Motor neuron (in vitro differentiated cells): ENCODE measurements around the gene DGCR8. TPM values are rescaled to one million over a fixed set of nuclear protein-coding genes. Genes with fewer than 3 reads are reported as not detected.

ENCODE experiments used
- ATAC-seq, 8 experiments: fragments of 200-7000 bp; cut with Tn5 transposase; replicated peaks in 6 of 8; 2 replicates each; pipeline ENCODE4 v1.8.0; 2021; ENCODE audit warnings: mild to moderate bottlenecking in 8 of 8, moderate library complexity in 8 of 8
- H3K27ac ChIP-seq, 2 donors: fragments of 250-450 bp; sonication (Bioruptor Pico); 2 replicates each; pipeline ENCODE4 v1.9.0; 2021; ENCODE audit warnings: antibody characterized with exemption in 2 of 2, mild to moderate bottlenecking in 2 of 2, moderate library complexity in 1 of 2
- H3K4me1 ChIP-seq, 2 donors: fragments of 250-450 bp; sonication (Bioruptor Pico); replicated peaks in 1 of 2; 2 replicates each; pipeline ENCODE4 v1.6.1; 2021; ENCODE audit warnings: antibody characterized with exemption in 2 of 2, mild to moderate bottlenecking in 2 of 2, moderate library complexity in 1 of 2
- H3K4me3 ChIP-seq, 5 donors: fragments of 250-450 bp; sonication (Bioruptor Pico); 2 replicates each; pipeline ENCODE4 v1.9.0; 2021; ENCODE audit warnings: antibody characterized with exemption in 5 of 5, mild to moderate bottlenecking in 5 of 5, moderate library complexity in 4 of 5
- WGBS, 10 experiments: fragments of 450-650 bp; shearing (Covaris generic); methylation state at CpG; one replicate each; pipeline ENCODE4 v1.0.0; 2022; 5-methylcytosine and 5-hydroxymethylcytosine counted together
- in situ Hi-C, 9 experiments: fragments of 400-800 bp; cut with MboI; loops; one replicate each; pipeline ENCODE4 v1.15.0; 2021; ENCODE audit warnings: low sequenced_read_pairs in 9 of 9, low pct_unique_long_range_greater_than_20kb in 2 of 9; ENCODE audit not compliant: unreplicated experiment in 9 of 9
- total RNA-seq, 8 experiments: library from RNA; unstranded; fragments of 300-600 nt; gene quantifications; 2 replicates each; pipeline versions ENCODE4 v1.2.3 to v1.2.4, GENCODE V29; 2022

The DGCR8 gene
- total RNA-seq, 8 experiments from 2014 or later: 10.9 to 51.6 (median 20.2) TPM

GRCh38 chr22:20112623-20113511 is 32.8 kb downstream of the DGCR8 start:
- no peak overlapping the region for H3K4me3 ChIP-seq
- peaks cover 6 to 7% of the 10 kb centered on the region in 2 donors for H3K4me1 ChIP-seq
- in situ Hi-C loops: no loop called here
- WGBS, 10 experiments: 80 to 100% (median 92%) methylated on average over 1 to 10 of the region's 26 CpGs; no CpG with 5 or more reads in 7 of the 10 experiments
- peak overlapping the region in 1 of 2 donors; percentile 49 for H3K27ac ChIP-seq
- ATAC-seq: no peak

- Histone ChIP-seq H3K27ac (peak overlapping the region in 1 of 2 donors; percentile 8), H3K4me1 (peaks cover 10 to 11% of the 10 kb centered on the region in 2 donors), H3K4me3 (no peak overlapping the region)
- ATAC-seq: no peak
- in situ Hi-C loops: no loop called here
- 76 to 100% (median 90%) methylated on average over 1 to 5 of the region's 19 CpGs; no CpG with 5 or more reads in 7 of the 10 experiments for WGBS, 10 experiments
These were observed 33.7 kb downstream of the DGCR8 start for GRCh38 chr22:20113551-20114310.

- H3K4me3 ChIP-seq: no peak overlapping the region
- no peak for ATAC-seq
- in situ Hi-C loops: no loop called here
- H3K27ac ChIP-seq: peak overlapping the region in 1 of 2 donors; percentile 95
- peaks cover 16 to 17% of the 10 kb centered on the region in 2 donors for H3K4me1 ChIP-seq
- WGBS, 10 experiments: 79 to 100% (median 93%) methylated on average over 2 to 16 of the region's 36 CpGs; no CpG with 5 or more reads in 3 of the 10 experiments
These were observed 34.8 kb downstream of the DGCR8 start for GRCh38 chr22:20114506-20115475.

GRCh38 chr22:20115691-20116375 is 35.8 kb downstream of the DGCR8 start, which contains the start of gene RANBP1:
Gene RANBP1, plus strand, starts transcription at chr22:20116104. Its CDS starts 81 bp downstream, at chr22:20116185.
- in situ Hi-C loops: no loop called here
- peaks cover 16 to 17% of the 10 kb centered on the region in 2 donors for H3K4me1 ChIP-seq
- 60 to 90% (median 80%) methylated on average over 1 to 14 of the region's 30 CpGs; no CpG with 5 or more reads in 5 of the 10 experiments for WGBS, 10 experiments

GRCh38 chr22:20116376-20116950 is 36.4 kb downstream of the DGCR8 start:
- ATAC-seq: peak in 4 of 8 experiments; percentile 9 to 35 (median 15)
- 26% methylated on average over 9 of the region's 27 CpGs; no CpG with 5 or more reads in 9 of the 10 experiments for WGBS, 10 experiments
- Histone ChIP-seq H3K4me1 (peaks cover 16 to 17% of the 10 kb centered on the region in 2 donors), H3K4me3 (peak overlapping the region; percentile 69 to 74 (median 73)), H3K27ac (peak overlapping the region; percentile 89 to 95)
- in situ Hi-C loops: no loop called here

More at GRCh38 chr22:20115691-20116375, 35.8 kb downstream of the DGCR8 start, which contains the start of gene RANBP1:
- peak within 1 kb of the TSS; percentile 89 to 95 for H3K27ac ChIP-seq
- H3K4me3 ChIP-seq: peak within 1 kb of the TSS; percentile 69 to 74 (median 73)
- ATAC-seq: no peak

- 1 to 2% methylated on average over 15 to 28 of the region's 88 CpGs; no CpG with 5 or more reads in 8 of the 10 experiments for WGBS, 10 experiments
- ATAC-seq: peak; percentile 81 to 89 (median 85)
- in situ Hi-C loops: no loop called here
These were observed 37.1 kb downstream of the DGCR8 start, which contains the start of gene TRMT2A for GRCh38 chr22:20116951-20117632. Gene TRMT2A, minus strand, starts transcription at chr22:20117226. Its CDS starts 320 bp downstream, at chr22:20116906.

GRCh38 chr22:20117633-20118299 is 37.7 kb downstream of the DGCR8 start:
- Histone ChIP-seq H3K27ac (peak overlapping the region; percentile 71 to 95), H3K4me1 (peaks cover 16 to 17% of the 10 kb centered on the region in 2 donors), H3K4me3 (peak overlapping the region; percentile 53 to 74 (median 73))
- in situ Hi-C loops: no loop called here
- WGBS, 10 experiments: 0% methylated on average over 1 to 12 of the region's 66 CpGs; no CpG with 5 or more reads in 3 of the 10 experiments
- ATAC-seq: peak; percentile 20 to 47 (median 36)

More at GRCh38 chr22:20116951-20117632, 37.1 kb downstream of the DGCR8 start, which contains the start of gene TRMT2A:
- Histone ChIP-seq H3K4me1 (peaks cover 16 to 17% of the 10 kb centered on the region in 2 donors), H3K4me3 (peak within 1 kb of the TSS; percentile 69 to 74 (median 73)), H3K27ac (peak within 1 kb of the TSS; percentile 89 to 95)

GRCh38 chr22:20118300-20119020 is 38.4 kb downstream of the DGCR8 start:
- in situ Hi-C loops: no loop called here
- H3K27ac ChIP-seq: peak overlapping the region; percentile 71 to 95

GRCh38 chr22:20121856-20122415 is 41.9 kb downstream of the DGCR8 start:
- WGBS, 10 experiments: 92 to 100% (median 94%) methylated on average over 2 to 15 of the region's 22 CpGs; no CpG with 5 or more reads in 3 of the 10 experiments

More at GRCh38 chr22:20118300-20119020, 38.4 kb downstream of the DGCR8 start:
- H3K4me3 ChIP-seq: peak overlapping the region; percentile 53 to 74 (median 73)
- WGBS, 10 experiments: 0 to 5% (median 2%) methylated on average over 1 to 8 of the region's 8 CpGs; no CpG with 5 or more reads in 3 of the 10 experiments
- peaks cover 16 to 17% of the 10 kb centered on the region in 2 donors for H3K4me1 ChIP-seq
- no peak for ATAC-seq

More at GRCh38 chr22:20121856-20122415, 41.9 kb downstream of the DGCR8 start:
- ATAC-seq: no peak
- in situ Hi-C loops: no loop called here
- no peak overlapping the region for H3K27ac ChIP-seq
- peaks cover 9 to 10% of the 10 kb centered on the region in 2 donors for H3K4me1 ChIP-seq
- H3K4me3 ChIP-seq: no peak overlapping the region
